GM21515 (cell line): ENCODE measurements around the gene PADI1.

Source experiments
- ATAC-seq: cut with Tn5 transposase; IDR thresholded peaks from one replicate; pipeline ENCODE4 v1.9.1; 2021; ENCODE audit not compliant: unreplicated experiment

PADI1 gene

GRCh38 chr1:17181781-17182464 is 23.0 kb upstream of the PADI1 start:
- no peak for ATAC-seq

GRCh38 chr1:17183388-17184160 is 21.4 kb upstream of the PADI1 start:
- ATAC-seq: no peak

GRCh38 chr1:17184161-17184665 is 20.7 kb upstream of the PADI1 start:
- no peak for ATAC-seq

DNA sequence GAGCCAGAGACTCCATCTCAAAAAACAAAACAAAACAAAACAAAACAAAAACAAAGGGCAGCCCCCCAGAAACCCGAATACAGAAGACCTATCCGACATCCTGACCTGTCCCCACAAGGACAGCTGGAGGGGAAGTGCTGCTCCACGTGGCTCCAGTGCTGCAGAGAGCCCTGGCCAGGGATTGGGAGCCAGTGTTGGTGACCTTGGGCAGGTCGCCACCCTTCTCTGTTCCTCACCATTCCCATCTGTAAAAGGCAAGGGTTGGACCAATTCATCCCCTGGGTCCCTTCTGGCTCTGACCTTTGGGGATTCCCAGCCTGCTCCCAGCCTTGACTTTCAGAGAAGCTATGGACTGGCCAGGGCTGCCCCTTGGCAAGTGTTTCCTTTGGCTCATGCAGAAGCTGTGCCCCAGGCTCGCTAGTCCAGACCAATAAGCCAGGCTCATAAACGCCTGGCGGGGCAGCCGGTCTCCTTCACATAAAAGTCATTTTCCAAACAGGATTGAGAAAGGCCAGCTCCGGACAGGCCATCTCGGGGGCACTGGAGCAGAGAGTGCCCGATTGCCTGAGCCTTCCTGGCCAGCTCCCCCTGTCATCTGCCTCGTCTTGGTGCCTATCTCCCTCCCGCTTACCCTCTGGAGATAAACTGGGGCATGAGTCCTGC is 20.0 kb upstream of the PADI1 start:
- no peak for ATAC-seq

- no peak for ATAC-seq
These were observed 19.5 kb upstream of the PADI1 start for GRCh38 chr1:17185485-17185860.

DNA sequence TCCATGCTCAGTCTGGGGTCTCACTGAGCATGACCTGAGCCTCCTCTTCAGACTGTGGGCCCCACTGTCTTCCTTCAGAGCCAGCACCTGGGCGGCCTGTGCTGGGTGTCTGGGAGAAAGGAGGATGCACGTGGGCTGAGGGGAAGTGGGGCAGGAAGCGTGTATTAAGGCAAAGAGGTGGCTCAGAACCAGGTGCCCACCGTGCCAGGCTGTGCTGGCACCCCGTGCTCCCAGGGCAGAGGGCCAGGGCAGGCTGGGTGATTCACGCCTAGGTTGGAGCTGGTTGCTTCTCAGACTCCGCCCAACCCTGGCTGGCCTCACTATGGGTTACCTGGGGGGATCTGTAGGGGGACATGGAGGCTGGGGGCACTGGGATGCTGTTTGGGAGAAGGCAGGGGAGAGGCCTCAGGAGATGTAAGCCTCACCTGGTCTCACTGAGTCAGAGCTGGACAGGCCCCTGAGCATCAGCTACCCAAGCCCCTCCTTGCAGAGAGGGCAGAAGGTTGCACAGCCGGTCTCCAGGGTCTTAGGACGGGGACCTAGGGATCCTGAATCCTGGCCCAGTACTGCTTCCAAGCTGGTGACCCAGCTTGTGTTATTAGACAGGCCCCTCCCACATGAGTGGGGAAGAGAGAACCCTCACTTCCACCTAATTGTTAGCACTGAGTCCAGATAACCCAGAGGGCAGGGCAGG is 18.6 kb upstream of the PADI1 start:
- ATAC-seq: no peak

DNA sequence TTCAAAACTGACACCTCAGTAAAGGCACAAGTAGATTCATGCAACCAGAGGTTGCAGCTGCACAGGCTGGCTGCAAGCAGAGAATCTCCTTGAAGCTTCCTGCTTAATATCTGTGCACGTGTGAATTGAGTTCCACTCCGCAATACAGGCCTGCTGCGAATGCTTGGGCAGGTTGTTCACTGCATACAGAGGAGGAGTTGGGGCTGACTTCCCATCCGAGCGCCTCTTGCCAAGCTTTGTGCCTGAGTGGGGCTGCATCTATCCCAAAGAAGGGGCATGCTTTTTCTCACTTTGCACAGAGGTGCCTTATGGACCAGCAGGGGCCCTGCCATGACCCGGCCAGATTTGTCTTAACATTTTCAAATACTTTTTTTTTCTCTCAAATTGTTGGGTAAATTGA is 17.9 kb upstream of the PADI1 start:
- ATAC-seq: no peak

DNA sequence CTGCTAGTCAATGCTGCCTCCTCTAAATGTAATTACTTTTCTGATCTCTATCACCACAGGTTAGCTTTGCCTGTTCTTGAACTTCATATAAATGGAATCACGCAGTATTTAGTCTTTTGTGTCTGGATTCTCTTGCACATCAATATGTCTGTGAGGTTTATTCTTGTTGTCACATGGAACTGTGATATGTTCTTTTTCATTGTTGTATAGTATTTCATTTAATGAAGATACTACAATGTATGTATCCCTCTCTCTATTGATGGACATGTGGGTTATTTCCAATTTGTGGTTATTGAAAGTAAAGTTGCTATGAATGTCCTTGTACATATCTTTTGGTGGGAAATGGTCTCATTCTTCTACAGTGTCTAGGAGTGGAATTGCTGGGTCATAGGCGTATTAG is 16.7 kb upstream of the PADI1 start:
- no peak for ATAC-seq

DNA sequence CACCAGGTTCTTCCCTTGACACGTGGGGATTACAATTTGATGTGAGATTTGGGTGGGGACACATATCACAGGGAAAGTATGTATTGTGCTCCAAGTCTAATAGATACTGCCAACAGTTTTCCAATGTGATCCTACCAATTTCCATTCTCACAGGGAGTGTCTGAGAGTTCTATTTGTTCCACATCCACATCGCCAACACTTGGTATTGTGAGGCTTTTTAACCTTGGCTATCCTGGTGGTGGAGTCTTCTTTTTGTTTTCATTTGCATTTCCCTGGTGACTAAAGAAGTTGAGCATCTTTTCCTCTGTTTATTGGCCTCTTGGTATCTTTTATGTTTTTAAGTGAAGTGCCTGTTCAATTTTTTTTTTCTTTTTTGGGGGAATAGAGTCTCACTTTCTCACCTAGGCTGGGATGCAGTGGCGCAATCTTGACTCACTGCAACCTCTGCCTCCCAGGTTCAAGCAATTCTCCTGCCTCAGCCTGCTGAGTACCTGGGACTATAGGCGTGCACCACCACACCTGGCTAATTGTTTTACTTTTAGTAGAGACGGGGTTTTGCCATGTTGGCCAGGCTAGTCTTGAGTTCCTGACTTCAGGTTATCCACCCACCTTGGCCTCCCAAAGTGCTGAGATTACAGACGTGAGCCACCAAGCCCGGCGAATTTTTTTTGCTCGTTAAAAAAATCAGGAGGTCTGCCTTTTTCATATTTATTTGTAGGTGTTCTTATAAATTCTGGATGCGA is 15.9 kb upstream of the PADI1 start:
- ATAC-seq: no peak

GRCh38 chr1:17189632-17189990 is 15.3 kb upstream of the PADI1 start:
- no peak for ATAC-seq

DNA sequence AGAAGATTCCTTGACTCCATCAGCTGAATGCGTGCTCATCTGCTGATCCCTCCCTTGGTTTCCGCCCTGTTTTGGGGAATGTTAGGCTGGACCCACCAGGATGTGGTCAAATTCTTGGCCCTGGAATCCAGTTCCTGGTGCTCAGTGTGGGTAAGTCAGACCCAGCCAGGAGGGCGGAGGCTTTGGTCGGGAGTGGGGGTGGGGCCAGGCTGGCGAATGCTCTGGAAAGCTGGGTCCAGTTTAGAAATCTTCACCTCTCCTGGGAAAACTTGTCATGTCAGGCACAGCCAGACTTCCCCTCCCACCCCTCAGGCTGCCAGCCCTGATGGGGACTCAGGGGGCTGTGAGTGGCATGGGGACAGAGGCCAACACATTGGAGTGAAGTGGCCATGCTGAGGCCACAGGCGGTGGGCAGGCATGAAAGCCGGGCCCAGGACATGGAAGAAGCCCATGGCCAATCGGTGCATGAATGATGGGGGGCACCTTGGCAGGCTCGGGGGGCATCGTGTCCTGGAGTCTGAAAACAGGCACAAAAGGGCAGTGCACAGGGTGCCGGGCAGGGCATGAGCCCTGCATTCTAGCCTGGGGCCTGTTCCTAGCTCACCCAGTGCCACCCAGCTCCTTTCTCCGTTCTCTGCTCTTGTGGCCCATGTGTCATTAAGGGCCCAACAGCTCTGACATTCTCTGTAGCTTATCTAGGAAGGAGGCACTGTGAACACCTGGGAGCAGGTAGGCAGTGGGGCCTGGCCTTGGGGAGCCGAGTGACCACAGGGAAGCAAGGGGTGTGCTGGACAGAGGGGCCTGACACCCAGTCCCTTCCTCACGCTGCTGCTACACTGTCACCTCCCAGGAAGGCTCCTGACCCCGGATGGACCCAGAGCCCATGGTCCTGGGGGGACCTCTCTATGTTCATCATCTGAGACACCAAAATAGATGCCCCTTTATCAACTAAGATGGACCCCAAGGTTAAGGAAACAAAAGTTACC is 14.6 kb upstream of the PADI1 start:
- no peak for ATAC-seq

GRCh38 chr1:17191990-17192242 is 13.0 kb upstream of the PADI1 start:
- no peak for ATAC-seq

- ATAC-seq: no peak
These were observed 12.3 kb upstream of the PADI1 start for GRCh38 chr1:17192394-17193221.

DNA sequence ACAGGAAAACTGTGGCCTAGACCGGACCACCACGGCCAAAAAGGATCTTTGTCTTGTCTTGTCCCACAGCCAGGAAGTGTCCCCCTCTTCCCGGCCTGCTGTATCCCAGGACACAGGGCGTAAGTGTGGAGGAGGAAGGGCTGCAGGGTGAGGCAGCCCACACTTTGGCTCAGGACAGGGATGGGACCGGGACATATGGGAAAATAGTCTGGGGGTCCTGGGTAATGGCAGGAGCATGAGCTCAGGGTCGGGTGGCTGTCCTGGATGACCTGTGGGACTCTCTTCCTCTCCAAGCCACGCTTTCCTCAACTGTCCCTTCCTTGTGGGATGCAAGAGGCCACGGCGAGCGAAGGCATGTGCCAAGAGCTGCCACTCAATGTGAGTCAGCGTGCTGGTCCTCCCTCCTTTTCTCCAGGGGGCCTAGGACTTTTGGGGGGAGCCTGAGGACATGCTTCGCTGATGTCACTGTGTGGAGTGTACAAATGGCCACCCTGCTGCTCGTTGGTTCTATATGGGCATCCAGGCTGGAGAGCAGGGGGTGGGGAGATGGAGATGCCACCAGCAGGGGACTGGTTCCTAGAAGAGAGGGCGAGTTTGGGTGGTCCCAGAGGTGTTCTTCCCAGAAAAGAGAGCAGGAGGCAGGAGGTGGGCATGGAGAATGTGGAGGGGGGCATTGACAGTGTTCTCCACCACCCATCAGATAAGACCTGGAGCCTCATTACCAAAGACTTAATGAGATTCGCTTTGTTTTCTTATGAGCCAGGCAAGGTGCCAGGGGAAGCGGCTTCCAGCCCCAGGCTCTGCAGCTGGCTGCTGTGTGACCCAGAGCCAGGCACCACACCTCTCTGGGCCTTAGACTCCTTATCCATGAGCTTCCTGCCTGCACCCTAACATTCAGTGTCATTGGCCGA is 11.5 kb upstream of the PADI1 start:
- ATAC-seq: no peak

DNA sequence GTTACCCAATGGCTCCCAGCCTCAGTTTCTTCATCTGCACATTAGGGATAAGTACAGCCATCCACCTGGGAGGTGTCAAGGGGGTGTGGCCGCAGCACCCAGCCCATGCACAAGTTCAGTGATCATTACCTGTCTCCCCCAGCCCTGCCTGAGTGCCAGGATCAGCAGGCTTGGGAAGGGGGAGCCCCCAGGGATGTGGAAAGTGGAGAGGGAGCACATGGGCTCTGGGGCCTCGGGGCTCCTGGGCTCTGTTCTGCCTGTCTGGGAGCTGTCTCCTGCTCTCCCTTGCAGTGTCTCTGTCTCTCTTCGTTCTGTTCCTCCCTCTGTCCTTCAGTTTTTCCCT is 10.8 kb upstream of the PADI1 start:
- no peak for ATAC-seq

DNA sequence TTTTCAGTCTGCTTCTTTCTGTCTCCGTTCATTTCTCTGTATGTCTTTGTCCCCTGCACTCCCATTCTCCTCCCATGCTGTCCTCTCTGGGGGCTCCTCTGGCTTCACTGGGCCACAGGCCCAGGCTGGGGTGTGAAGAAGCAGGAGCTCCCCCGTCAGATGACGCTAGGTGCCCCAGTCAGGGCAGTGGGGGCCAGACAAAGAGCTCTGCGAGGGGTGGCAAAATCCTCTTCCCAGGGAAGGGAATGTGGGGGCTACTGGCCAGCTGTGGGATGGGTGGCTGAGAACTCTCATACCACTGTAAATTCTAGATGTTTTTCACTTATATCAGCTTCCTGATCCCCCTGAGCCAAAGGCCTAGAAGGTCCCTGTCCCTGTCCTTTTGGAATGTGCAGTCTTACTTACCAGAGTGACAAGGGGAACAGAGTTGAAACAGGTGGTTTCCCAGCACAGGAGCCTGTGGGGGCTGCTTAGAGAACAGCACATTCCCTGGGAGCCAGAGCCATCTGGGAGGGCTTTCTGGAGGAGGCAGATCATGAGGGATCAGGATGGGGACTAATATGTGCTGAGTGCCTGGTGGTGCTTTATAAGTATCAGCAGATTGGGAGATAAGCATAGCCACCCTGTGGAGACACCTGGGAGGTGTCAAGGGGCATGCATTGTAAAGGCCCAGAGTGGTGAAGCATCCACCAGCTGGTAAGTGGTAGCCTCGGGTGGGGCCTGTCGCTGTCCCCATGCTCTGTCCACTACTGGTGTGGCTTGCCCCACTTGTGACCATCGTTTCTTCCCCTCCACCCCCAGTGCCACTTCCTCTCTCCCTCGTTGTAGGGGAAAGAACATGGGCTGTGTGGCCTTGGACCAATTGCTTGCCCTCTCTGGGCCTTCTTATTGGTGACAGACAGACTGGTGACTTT is 10.1 kb upstream of the PADI1 start:
- ATAC-seq: no peak

DNA sequence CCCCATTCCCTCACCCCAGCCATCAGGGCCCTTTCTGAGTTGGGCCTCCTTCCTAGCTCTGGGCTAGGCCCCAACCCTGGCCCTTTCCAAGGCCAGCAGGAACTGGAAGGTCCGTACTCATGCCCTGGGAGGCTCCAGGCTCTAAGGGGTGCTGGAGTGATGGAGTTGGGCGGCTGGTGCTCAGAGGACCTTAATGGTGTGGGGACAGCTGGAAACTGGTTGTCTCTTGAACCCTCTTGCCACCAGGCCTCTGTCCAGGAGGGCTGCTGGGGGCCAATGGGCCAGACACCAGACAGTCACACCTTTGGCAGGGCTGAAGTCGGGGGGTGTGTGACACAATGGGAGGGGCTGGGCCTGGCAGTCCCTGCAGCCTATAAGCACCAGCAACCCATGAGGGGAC is 9.2 kb upstream of the PADI1 start:
- ATAC-seq: no peak
